Brain microvascular endothelial cell (primary cell): ENCODE results near the gene SRA1.

Experiments used
- DNase-seq: peaks from one replicate; pipeline ENCODE4 v3.0.0-alpha.2; 2020
- H3K27ac ChIP-seq: fragments of 250-450 bp; sonication (Bioruptor Pico); 2 replicates; pipeline ENCODE4 v1.5.1; 2020; ENCODE audit warnings: mild to moderate bottlenecking, moderate library complexity
- H3K27me3 ChIP-seq: fragments of 250-450 bp; sonication (Bioruptor Pico); replicated peaks from 2 replicates; pipeline ENCODE4 v1.5.1; 2020; ENCODE audit warnings: mild to moderate bottlenecking
- H3K36me3 ChIP-seq: fragments of 250-450 bp; sonication (Bioruptor Pico); replicated peaks from 2 replicates; pipeline ENCODE4 v1.5.1; 2020; ENCODE audit warnings: mild to moderate bottlenecking
- H3K4me3 ChIP-seq: 2 replicates; pipeline ENCODE4 v1.5.1; 2011; ENCODE audit warnings: low read depth, mild to moderate bottlenecking, control low read depth, low read length, moderate library complexity
- in situ Hi-C: cut with HindIII; loops from 2 replicates; pipeline ENCODE4 v1.10.0; 2017; ENCODE audit warnings: low sequenced_read_pairs, low pct_ligation_motif_present
- TF ChIP-seq, protein P1 (sequence below): IDR thresholded peaks from 2 replicates; pipeline ENCODE4 v1.5.1; 2011; ENCODE audit warnings: low read depth, mild to moderate bottlenecking, moderate library complexity, low read length, control low read depth, inconsistent platforms; ENCODE audit errors: missing control alignments

SRA1 gene

DNA sequence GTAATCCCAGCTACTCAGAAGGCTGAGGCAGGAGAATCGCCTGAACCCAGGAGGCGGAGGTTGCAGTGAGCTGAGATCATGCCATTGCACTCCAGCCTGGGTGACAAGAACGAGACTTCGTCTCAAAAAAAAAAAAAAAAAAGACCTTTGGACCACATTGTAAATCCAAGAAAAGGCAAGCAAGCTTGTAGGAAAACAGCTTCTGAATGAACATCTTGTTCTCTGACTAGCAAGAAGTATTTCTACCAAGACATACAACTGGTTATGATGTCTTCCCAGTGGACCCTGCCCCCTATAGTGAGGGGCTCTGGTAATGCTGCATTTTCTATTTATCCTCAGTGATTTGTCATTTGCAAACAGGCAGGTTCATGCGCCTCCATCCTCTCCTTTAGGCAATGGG lies 14.3 kb downstream of the SRA1 start:
- Histone ChIP-seq H3K27ac (no peak overlapping the region), H3K36me3 (peaks cover 27% of the 10 kb centered on the region), H3K27me3 (no peaks in the 10 kb centered on the region), H3K4me3 (no peak overlapping the region)
- in situ Hi-C loops = no loop called here
- DNase-seq = no peak
- TF ChIP-seq, protein P1, sequence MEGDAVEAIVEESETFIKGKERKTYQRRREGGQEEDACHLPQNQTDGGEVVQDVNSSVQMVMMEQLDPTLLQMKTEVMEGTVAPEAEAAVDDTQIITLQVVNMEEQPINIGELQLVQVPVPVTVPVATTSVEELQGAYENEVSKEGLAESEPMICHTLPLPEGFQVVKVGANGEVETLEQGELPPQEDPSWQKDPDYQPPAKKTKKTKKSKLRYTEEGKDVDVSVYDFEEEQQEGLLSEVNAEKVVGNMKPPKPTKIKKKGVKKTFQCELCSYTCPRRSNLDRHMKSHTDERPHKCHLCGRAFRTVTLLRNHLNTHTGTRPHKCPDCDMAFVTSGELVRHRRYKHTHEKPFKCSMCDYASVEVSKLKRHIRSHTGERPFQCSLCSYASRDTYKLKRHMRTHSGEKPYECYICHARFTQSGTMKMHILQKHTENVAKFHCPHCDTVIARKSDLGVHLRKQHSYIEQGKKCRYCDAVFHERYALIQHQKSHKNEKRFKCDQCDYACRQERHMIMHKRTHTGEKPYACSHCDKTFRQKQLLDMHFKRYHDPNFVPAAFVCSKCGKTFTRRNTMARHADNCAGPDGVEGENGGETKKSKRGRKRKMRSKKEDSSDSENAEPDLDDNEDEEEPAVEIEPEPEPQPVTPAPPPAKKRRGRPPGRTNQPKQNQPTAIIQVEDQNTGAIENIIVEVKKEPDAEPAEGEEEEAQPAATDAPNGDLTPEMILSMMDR = no peak

DNA sequence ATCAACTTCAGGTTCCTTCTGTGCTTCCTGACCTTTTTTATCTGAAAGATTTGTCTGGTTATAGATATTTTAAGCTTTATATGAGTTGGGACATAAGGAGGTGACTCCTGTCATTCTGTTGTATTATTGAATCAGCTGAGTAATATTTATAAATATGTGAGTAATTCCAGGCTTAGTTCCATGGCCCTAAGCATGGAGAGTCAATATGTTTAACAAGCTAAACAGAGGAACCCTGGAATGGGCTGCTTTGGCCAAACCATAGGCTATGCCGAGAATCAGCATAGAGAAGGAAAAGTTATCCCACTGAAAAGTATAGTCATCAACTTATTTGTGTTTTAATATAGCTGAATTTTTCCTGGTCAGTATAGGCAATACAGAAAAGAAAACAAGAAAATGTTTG lies 17.0 kb downstream of the SRA1 start:
- H3K27ac ChIP-seq = no peak overlapping the region
- no peak overlapping the region for H3K4me3 ChIP-seq
- H3K27me3 ChIP-seq = no peaks in the 10 kb centered on the region
- DNase-seq = no peak
- in situ Hi-C loops = no loop called here
- peaks cover 33% of the 10 kb centered on the region for H3K36me3 ChIP-seq
- TF ChIP-seq, protein P1 = no peak

DNA sequence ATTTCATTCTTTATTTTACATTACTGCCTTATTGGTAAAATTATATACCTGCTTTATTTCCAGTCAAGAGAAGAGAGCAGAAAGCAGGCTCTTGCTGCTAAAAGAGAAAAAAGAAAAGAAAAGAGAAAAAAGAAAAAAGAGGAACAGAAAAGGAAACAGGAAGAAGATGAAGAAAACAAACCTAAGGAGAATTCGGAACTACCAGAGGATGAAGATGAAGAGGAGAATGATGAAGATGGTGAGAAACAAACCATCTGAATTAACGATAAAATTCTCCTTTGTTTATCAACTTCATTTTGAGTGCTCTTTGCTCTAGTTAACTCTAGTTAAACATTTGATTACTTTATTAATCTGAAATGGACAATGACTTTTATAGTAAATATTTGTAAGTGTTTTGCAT lies 33.3 kb downstream of the SRA1 start:
- peaks cover 22% of the 10 kb centered on the region for H3K36me3 ChIP-seq
- no peak overlapping the region for H3K27ac ChIP-seq
- no peak for DNase-seq
- in situ Hi-C loops = no loop called here
- TF ChIP-seq, protein P1 = no peak
- no peak overlapping the region for H3K4me3 ChIP-seq
- H3K27me3 ChIP-seq = no peaks in the 10 kb centered on the region

DNA sequence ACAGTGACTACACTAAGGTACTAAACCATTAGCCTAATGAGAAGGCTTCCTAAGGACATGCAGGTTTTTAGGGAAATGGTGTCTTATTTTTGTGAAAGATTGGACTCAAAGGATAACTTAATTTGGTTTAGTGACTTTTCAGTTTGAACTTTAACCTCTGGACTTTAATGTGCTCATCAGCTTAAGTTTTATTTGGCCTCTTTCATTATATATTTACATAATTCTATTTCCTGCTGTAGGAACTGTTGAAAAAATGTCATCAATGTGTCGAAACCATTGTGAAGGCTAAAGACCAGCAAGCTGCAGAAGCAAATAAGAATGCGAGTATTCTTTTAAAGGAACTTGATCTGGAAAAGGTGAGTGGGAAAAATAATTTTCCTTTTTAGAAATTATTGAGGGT lies 44.1 kb downstream of the SRA1 start:
- DNase-seq = no peak
- TF ChIP-seq, protein P1 = no peak
- in situ Hi-C loops = no loop called here
- H3K36me3 ChIP-seq = peaks cover 7% of the 10 kb centered on the region
- no peak overlapping the region for H3K27ac ChIP-seq
- no peaks in the 10 kb centered on the region for H3K27me3 ChIP-seq
- no peak overlapping the region for H3K4me3 ChIP-seq

DNA sequence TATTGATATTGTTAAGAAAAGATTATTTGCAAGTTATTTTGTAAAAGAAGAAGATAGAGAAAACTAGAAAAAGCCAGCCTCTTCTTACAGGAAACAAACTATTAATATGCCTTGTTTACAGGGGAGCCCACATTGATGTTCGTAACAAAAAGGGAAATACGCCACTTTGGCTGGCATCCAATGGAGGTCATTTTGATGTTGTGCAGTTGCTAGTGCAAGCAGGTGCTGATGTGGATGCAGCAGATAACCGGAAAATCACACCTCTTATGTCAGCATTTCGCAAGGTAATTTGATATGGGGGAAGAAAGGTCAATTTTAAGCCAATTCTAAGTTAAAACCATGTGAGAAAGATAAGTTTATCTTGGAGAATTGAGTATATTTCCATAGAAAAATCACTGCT lies 47.4 kb downstream of the SRA1 start:
- TF ChIP-seq, protein P1 = no peak
- in situ Hi-C loops = no loop called here
- Histone ChIP-seq H3K4me3 (no peak overlapping the region), H3K27me3 (no peaks in the 10 kb centered on the region), H3K36me3 (peaks cover 22% of the 10 kb centered on the region), H3K27ac (no peak overlapping the region)
- no peak for DNase-seq

DNA sequence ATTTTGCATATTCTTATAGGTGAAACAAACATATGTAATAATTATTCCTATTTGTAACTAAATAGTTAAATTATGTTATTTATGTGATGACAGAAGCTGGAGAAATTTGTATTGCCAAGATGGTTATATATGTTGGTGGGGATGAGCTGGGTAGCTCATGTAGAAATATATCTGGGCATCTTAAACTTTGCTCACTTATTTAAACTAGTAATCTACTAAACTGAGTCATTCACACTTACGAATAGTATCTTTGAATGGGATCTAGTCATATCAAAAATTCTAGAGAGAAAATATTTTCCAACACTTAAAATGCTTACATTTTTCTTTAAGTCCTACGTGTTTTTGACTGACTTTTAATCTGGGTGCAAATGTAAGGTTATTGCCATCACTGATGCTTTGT lies 54.4 kb downstream of the SRA1 start:
- TF ChIP-seq, protein P1 = no peak
- Histone ChIP-seq H3K36me3 (peaks cover 21% of the 10 kb centered on the region), H3K27me3 (no peaks in the 10 kb centered on the region), H3K27ac (no peak overlapping the region), H3K4me3 (no peak overlapping the region)
- in situ Hi-C loops = no loop called here
- DNase-seq = no peak
